ENCODE measurements around the gene SNX6.
A peak's percentile ranks its signal among the peaks of the same experiment; 100 is the strongest.

The SNX6 gene

GRCh38 chr14:34629657-34630529 lies at the start of gene SNX6:
SNX6 (minus strand) TSS chr14:34630148; CDS start chr14:34630116, 32 bp downstream.
- DNase-seq = peak; percentile 84 to 91
- intact Hi-C loops (cut with DNase I; ENCODE audit: low total_unique reads) = loop anchor here (10.0 kb wide), 1 partner anchor 95 kb away; the partner anchor contains the start of gene EAPP
- peaks cover 0 to 34% (median 11%) of the 10 kb centered on the region in 4 donors for H3K4me1 ChIP-seq
- peaks cover 0 to 4% (median 0%) of the 10 kb centered on the region in 3 donors for H3K36me3 ChIP-seq
- peak within 1 kb of the TSS; percentile 67 to 97 for H3K4me3 ChIP-seq
- TF ChIP-seq, protein P1, sequence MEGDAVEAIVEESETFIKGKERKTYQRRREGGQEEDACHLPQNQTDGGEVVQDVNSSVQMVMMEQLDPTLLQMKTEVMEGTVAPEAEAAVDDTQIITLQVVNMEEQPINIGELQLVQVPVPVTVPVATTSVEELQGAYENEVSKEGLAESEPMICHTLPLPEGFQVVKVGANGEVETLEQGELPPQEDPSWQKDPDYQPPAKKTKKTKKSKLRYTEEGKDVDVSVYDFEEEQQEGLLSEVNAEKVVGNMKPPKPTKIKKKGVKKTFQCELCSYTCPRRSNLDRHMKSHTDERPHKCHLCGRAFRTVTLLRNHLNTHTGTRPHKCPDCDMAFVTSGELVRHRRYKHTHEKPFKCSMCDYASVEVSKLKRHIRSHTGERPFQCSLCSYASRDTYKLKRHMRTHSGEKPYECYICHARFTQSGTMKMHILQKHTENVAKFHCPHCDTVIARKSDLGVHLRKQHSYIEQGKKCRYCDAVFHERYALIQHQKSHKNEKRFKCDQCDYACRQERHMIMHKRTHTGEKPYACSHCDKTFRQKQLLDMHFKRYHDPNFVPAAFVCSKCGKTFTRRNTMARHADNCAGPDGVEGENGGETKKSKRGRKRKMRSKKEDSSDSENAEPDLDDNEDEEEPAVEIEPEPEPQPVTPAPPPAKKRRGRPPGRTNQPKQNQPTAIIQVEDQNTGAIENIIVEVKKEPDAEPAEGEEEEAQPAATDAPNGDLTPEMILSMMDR (IDR thresholded peaks at IDR 0.05) = no peak
- H3K27ac ChIP-seq = peak within 1 kb of the TSS; percentile 88 to 96
- H3K9me3 ChIP-seq = no peaks in the 10 kb centered on the region
- no peaks in the 10 kb centered on the region for H3K27me3 ChIP-seq

- Histone ChIP-seq H3K4me3 (no peak overlapping the region), H3K9me3 (no peaks in the 10 kb centered on the region), H3K4me1 (no peaks in the 10 kb centered on the region), H3K27ac (no peak overlapping the region), H3K27me3 (no peaks in the 10 kb centered on the region), H3K36me3 (no peaks in the 10 kb centered on the region)
- TF ChIP-seq, protein P1 (IDR thresholded peaks at IDR 0.05) = no peak
- intact Hi-C loops (cut with DNase I; ENCODE audit: low total_unique reads) = no loop called here
- no peak for DNase-seq
Observed at GRCh38 chr14:34678735-34679134, 48.8 kb upstream of the SNX6 start.

DNA sequence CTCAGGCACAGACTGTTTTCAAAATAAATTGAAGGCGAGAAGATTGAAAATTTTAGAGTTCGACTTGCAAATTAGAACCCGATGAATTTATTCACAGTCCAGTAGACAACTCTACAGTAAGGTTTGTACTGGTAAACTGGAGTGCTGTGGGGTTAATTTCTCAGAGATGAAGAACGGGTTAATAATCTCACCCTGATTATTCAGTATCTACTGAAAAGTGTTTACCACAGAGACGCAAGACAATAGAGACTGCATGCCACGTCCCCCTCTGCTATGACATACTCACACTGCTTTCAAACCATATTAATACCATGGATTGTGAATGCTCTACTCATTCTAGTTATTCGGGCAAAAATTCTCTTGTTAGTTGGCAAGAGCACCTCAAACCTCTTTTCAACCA lies 48.4 kb upstream of the SNX6 start:
- intact Hi-C loops (cut with DNase I; ENCODE audit: low total_unique reads) = no loop called here
- H3K9me3 ChIP-seq = no peaks in the 10 kb centered on the region
- no peaks in the 10 kb centered on the region for H3K27me3 ChIP-seq
- no peak overlapping the region for H3K4me3 ChIP-seq
- no peaks in the 10 kb centered on the region for H3K4me1 ChIP-seq
- no peak overlapping the region for H3K27ac ChIP-seq
- DNase-seq = no peak
- H3K36me3 ChIP-seq = no peaks in the 10 kb centered on the region
- TF ChIP-seq, protein P1 (IDR thresholded peaks at IDR 0.05) = no peak

- no peak overlapping the region for H3K4me3 ChIP-seq
- TF ChIP-seq, protein P1 (IDR thresholded peaks at IDR 0.05) = no peak
- H3K9me3 ChIP-seq = no peaks in the 10 kb centered on the region
- no peaks in the 10 kb centered on the region for H3K4me1 ChIP-seq
- no peak for DNase-seq
- no peak overlapping the region for H3K27ac ChIP-seq
- no peaks in the 10 kb centered on the region for H3K27me3 ChIP-seq
- no peaks in the 10 kb centered on the region for H3K36me3 ChIP-seq
- intact Hi-C loops (cut with DNase I; ENCODE audit: low total_unique reads) = no loop called here
Observed at GRCh38 chr14:34676516-34677211, 46.7 kb upstream of the SNX6 start.

GRCh38 chr14:34673702-34674101 lies 43.8 kb upstream of the SNX6 start:
- Histone ChIP-seq H3K4me1 (no peaks in the 10 kb centered on the region), H3K27ac (no peak overlapping the region), H3K27me3 (no peaks in the 10 kb centered on the region), H3K9me3 (no peaks in the 10 kb centered on the region), H3K4me3 (no peak overlapping the region), H3K36me3 (no peaks in the 10 kb centered on the region)
- TF ChIP-seq, protein P1 (IDR thresholded peaks at IDR 0.05) = no peak
- DNase-seq = no peak
- intact Hi-C loops (cut with DNase I; ENCODE audit: low total_unique reads) = loop anchor here (2.0 kb wide), 1 partner anchor 49 kb away; no protein-coding TSS in a partner anchor
